ENCODE results near the gene TMEM229B.

The TMEM229B gene

DNA sequence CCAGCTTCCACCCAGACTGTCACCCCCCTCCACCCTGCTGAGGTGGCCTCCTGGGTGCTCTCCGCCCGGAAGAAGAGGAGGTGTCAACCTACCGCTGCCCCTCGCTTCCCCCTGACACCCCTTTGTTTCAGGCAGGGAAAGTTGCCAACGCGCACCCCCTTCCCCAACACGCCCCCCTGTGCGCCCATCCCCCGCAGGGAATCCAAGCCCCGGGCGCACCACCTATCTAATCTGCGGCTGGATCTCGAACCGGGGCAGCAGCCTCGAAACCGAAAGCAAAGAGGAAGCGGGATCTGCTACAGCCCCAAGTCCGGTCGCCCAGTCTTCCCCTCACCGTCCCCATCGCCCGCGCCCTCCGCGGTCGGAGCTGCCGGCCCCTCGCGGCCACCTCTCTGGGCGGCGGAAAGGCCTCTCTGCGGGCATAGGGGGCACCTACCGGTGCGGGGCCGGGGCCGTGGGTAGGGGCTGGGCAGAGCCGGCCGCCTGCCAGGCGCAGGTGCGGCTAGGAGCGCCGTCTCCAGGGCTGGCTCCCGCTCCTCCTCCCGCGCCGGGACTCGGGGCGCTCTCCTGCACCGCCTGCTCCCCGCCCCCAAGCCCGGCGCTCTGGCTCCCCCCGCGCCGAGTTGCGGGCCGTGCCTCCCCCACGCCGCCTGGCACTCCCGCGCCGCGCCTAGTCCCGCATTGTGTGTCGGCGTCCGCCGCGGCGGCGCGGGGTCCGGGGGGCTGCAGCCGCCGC, 26.3 kb upstream of the TMEM229B start:
- peak; percentile 66 for DNase-seq

DNA sequence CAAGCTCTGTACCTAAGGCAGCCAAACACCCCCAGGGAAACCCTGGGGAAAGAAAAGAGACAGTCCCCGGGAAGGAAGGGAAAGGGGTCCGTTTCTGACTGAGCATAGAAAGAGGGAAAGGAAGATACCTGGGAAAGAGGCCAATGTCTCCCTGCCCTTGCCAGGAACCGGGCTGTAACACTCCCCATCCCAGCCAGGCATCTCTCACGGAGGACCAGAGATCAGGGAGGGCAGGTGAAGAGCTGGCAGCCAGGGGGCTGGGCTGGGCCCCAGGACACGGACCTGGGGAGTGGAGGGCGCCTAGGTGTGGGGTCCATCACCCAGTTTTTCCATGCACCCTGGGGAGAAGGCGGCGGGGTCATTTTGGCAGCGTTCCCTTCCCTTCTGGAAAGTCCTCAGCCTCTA, 25.7 kb upstream of the TMEM229B start:
- DNase-seq, result no peak

DNA sequence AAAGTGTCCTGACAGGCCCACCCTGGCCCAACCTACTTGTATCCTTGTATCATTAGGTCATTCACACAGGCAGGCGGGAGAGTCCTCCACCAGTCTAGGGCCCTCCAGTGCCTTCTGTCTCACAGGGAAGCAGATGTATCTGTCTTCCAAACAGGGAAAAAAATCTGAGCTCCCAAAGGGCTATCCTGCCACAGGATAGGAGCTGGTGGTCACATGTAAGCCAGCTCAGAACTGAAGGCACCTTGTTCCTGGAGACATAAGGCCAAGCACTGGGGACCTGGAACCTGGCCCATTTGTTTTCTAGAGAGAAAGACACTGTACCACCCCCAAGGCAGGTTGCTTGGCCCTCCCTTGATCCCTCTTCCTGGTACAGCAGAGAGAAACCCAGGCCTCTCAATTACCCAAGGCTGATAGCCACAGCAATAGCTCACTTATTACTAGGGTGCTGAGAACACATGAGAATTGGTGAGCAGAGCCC, 25.1 kb upstream of the TMEM229B start:
- DNase-seq, result no peak

DNA sequence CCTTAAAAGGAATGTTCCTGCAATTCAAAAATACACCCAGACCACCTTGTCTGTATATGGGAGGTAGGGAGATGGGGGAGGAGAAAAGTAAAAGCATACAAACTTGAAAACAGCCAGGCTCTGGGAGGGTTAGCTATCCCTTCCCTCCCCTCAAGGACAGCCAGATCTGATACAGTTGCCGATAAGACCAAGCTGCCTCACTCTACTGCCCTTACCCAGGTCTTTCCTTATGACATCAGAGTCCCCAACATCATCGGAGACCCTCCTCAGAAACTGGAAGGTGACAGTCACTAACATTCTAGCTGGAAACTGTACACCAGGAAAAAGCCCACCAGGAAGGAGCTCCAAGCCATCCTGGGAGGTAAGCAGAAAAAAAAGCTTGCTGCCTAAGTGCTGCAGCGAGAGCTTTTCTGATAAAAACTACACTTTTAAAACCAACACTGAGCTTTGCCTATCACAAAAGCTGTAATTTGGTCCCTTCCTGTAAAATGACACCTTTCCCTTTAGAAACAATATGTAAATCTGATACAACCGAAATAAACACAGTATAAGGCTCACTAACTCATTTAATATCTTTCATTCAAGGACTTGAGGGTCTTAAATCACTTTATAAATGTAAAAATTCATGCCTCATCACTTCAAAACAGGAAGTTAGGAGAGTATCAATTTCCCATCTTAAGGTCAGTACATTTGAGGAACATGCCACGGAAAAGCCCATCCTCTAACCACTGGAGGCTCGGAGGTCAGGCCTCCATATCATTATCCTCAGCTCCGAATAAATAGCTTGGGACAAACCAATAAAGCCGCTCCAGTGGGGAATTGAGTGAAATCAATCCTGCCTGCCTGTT, 24.2 kb upstream of the TMEM229B start:
- DNase-seq, result no peak

DNA sequence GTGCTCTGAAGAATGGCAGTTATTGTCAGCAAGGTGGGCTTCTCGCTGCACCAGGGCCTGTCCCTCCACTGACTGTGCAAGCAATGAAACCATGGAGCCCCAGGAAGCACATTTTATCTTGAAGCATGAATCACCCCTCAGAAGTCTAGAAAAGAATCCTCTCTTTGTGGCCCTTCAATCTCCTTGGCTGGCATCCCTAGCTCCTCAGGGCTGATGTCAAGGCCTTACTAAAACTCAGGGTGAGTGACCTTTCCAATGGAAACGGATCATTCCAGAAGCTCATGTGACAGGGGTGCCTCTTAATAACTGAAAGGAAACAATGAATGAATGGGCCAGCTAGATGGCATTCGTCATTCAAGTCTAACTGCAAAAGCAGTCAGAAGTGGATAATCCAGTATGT, 22.3 kb upstream of the TMEM229B start:
- DNase-seq, result peak; percentile 49

DNA sequence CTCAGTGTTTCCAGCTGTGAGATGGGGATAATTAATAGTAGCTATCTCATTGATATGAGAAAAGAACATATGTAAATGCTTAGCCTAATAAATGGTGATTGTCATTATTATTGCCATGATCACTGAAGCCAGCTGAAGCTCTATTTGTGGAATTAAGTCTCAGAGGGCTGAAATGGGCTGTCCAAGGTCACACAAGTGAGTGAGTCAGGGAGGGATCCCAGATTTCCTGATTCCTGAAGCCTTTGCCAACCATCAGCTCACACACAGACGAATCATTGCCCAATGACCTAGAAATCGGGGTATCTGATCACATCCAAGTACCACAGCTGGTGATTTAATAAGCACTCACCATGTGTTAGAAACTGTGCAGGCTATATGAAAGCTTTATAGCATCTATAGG, 21.6 kb upstream of the TMEM229B start:
- peak; percentile 61 for DNase-seq

DNA sequence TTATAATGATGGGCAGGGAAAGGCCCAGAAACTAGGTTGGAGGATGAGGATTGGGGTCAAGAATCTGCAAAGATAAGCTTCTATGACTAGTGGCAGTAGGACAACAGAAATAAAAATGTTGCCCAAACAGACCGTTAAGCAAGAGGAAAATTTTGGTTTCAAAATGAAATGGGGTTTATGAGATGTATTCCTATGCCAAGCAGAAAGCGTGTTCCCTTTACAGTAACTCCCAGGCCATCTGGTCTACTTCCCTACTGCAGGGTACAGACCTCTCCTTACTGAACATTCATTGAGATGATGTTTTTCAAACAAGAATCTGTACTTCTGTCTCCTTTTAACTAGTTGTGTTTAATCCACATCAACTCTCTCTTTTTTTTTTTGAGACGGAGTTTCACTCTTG, 20.4 kb upstream of the TMEM229B start:
- no peak for DNase-seq

DNA sequence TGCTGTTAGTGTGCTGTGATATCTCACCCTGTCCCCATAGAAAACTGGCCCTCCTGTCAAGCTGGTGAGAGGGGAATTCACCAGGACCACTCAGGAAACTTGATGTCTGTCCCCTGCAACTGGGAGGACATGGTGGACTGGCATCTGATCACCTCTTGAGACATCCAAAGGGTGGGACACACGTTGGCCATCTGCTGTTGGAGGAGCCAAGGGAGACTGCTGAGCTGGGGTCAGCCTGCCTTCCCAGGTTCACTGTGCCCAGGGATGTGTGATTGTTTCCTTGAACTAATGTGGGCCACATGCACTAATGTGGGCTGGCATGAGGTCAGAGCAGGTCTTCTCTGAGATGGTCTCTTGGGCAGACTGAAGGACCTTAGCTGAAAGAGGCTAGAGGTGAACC, 16.7 kb upstream of the TMEM229B start:
- no peak for DNase-seq

DNA sequence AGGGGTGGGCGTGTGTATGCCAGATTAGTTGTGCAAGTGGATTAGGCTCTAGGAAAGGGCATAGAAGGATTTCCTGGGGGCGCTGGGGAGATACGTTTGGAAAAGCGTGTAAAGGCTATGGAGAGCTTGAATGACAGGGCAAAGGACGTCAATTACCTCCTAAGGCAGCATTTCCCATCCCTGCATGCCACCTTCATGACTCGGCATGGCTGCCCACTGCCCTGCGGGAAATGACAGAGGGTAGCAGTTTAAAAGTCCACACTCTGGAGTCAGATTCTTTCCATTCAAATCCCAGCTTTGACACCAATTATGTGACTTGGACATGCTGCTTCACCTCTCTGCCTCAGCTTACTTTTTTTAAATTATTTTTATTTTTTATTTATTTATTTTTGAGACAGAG, 14.8 kb upstream of the TMEM229B start:
- DNase-seq, result no peak

DNA sequence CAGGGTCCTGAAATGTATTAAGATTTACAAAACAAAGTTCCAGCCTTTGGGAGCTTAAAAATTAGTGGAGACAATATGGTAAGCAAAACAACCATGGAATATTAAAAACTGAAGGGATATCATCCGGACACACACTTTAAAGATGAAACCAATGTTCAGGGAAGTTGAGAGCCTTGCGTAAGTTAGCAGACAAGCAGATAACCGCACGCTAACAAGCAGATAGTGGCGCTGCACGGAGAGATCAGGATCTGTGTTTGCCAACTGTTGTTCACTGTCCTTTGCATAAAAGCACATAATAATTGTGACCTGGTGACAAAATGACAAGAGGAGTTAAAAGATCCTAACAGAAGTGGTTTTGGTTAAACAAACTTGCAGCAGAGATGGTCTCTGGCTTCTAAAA, 14.3 kb upstream of the TMEM229B start:
- DNase-seq, result no peak

DNA sequence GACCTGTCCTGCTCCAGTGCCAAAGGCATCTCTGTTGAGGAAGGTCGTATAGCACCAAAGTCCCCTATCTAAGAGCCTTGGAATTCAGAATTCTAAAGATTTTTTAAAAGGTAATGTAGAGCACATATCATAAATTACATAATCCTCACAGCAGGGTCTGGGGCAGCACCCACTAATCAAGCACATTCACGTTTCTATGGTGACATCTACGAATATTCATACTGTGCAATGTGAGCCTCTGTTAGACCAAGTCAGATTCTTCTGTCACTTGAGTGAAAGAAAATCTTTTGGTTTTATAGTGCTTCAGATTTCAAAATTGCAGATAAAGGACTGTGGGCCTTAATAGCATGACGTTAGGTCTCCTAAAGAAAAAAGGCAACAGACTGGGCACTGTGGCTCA, 13.1 kb upstream of the TMEM229B start:
- no peak for DNase-seq

DNA sequence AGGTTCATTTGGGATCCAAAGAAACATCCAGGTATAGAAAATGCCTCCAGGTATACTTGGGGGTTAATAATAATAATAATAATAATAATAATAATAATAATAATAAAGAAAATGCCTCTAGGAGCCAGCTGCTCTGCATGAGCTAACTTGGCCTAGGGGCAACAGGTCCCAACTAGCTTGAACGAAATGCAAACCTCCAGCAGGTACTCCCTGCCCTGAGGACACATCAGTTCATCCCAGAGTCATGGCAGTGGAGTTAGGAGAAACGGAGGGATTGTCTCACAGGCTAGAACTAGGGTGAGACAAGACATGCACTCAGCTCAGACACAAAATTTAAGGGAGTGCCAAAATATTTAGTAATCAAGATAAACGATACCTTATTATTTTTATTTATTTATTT, 12.5 kb upstream of the TMEM229B start:
- DNase-seq, result no peak

DNA sequence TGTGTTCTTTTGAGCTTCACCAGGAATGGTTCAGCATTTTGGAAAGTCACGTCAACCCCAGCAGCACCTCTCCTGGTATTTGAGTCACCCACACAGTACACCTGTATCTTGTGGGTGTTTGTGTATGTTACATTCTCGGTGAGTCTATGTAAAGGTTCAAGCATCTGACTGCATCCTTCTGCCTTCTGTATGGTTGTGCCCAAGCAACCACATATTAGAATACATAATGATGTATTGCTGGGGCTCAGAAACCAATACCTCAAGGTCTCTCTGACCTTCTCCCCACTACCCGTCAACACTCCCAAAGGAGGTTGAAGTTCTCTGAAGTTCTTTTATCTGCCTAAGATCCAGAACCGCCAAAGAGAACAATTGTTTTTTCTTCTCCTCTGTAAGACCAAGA, 9.2 kb upstream of the TMEM229B start:
- DNase-seq, result no peak

DNA sequence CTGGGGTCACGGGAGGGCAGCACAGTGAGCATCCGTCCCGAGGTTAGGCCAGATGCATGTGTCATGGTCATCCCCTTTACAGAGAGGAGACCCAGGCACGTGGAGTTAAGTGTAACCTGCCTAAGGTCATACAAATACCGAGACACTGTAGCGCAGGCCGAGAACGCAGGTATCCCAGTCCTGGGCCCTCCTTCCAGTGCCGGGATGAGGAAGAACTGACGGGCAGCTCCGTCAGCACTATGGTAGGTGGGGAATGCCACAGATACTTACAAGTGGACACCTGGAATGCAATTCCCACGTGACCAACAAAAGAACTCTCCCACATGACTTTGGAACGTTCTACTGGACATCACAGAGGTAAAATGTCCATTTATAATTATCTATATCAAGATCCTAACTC, 8.7 kb upstream of the TMEM229B start:
- DNase-seq, result no peak

DNA sequence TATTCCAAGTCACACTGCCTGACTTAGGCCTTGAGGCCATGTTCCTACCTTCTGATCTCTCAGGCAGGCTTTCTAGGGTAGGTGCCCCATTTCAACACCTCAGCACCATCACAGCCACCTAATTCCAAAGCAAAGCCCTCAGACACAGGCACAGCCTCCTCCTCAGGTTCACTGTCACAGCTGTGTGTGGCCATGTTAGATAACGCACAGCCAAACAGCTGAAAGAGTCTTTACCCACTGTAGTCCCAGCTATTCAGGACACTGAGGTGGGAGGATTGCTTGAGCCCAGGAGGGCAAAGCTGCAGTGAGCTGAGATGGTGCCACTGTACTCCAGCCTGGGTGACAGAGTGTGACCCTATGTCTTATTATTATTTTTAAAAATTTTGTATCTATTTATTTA, 7.3 kb upstream of the TMEM229B start:
- DNase-seq, result no peak

DNA sequence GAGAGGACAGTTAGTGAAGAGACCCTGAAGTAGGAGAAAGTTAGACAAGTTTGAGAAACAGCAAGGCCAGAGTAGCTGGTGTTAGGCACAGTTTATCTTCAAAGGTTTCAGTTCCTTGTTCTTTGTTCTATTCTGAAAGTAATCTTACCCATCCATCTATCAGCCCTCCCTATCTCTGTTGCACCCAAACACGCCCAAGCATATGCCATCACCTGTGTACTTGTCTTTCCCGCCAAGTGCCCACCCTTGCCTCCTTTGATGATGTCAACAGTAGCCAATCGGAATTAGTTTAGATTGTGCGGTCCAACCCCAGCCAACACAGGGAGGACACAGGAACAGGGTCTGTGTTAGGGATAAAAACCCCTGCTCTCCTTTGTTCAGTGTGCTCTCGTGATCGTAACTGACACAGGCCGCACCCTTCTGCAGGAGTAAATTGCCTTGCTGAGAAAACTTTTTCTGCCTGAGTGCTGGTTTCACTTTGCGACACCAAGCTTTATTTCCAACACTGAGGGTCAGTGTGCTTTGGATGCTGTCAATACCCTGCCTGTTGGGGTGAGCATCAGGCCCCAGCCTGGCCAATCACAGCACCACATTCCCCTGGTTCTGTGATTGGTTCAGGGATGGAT, 4.7 kb upstream of the TMEM229B start:
- no peak for DNase-seq

DNA sequence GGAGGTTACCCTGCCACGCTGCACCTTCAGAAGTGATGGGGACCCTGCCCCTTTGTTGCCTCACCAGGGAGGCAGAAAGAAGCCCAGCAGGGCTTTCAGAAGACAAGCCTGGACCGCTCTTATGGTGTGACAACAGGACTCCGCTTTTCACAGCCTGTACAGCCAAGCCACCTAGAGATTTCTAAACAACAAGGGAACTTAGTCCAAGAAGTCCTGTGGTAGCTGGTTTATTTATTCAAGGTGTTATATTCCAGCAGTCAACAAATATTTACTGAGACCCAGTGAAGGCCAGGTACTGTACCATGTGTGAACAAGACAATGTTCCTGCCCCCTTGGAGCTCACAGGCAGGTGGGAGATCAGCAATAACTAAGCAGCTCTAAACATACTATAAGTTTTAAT, 4.0 kb upstream of the TMEM229B start:
- DNase-seq, result no peak

DNA sequence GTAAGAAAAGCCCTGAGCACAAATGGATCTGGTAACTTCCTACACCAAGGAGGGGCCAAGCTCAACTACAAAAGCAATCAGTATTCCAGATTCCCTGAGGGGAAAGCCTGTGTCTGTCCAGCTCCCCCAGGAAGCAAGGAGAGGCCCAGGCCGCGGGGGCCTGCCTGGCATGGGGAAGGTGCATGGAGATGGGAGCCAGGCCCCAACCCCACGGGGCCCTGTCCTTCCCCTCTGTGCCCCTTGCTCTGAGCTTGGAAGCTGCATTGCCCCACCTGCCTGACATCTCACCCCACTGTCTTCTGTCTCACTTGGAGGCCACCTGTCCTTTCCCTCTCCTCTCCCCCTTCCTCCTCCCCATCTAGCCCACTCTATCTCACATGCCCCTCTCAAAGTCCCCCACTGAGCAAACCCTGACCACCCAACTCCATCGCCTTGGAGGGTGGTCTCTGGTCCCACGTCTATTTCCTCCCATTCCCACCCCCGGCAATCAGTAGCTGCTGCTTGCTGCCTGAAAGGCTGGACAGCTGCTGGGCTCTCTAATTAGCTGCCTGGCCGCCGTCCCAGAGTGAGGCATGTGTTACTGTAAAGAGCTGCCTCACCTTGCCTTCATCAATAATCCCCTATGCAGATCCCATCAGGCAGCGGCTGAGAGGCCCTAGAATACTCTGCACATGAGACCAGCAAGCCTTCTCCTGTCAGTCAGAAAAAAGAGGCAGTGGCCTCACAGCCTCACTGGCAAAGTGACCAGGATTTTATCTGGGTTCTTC, 3.4 kb upstream of the TMEM229B start:
- DNase-seq, result no peak

DNA sequence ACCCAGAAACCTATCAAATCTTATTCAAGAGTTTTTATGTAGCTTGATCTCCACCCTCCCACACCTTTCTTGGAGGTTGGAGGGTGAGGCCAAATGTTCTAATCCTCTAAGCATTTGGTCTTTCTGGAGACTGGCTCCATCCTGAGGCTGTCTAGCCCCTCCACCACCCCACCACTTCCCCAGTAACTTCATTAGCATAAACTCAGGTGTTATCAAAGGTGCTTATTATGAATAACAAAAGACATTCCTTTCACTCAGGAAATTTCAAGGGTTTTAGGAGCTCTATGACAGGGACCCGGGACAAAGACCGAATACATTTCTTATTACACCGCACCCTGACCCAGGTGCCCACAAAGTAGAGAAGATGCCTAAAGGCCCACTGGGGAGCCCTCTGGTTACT, 2.8 kb upstream of the TMEM229B start:
- DNase-seq, result no peak

DNA sequence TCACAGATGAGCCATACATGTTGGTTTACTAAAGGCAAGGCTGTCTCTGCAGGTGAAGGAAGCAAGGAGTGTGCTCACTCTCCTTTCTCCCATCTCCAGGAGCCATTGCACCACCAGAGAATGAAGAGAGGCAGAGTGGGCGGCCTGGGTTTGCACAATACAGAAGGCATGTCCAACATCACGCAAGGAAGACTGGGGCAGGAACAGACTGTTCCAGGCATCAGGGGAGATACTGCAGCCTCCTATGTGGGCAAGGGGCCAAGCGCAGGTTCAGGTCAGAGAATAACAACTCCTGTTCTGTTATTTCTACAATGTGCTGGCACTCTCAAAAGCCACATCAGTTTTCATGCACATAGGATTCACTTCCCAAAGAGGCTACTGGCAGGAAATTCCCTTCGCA, 1.7 kb upstream of the TMEM229B start:
- no peak for DNase-seq

DNA sequence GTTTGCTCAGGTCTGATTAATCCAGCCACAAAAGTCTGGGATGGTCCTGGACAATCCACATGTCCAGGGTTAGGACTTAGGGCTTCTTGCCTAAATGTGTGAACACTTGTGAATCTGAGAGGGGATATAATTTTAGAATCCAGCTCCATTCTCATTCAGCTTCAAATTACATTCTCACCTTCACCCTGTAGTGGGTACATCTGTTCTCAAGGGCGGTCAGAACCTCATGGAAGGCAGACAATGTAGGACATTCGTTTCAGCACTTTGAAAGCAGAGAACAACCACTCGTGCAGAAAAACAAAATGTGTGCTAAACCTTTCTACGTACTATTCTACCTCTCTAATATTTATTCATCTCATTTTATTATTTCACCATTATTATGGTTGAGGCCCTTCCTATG, 1.2 kb downstream of the TMEM229B start:
- no peak for DNase-seq

DNA sequence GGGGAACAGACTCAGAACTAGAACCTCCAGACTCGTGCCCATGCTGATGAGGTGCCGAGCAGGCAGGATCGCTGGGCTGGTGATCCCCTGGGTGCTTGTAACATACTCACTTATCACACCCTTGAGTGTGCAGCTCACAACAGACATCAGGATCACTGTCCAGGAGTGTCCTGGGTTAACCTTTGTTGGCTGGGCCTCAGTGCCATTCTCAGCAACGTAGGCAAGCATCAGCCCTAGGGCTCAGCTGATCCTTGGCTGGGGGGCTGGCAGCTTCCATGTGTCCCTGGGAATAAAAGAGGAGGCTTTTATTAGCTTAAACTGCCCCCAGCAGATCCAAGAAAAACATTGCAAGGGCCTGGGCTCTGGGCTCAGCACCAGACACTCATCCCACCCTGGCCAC, 1.6 kb downstream of the TMEM229B start:
- DNase-seq, result no peak

DNA sequence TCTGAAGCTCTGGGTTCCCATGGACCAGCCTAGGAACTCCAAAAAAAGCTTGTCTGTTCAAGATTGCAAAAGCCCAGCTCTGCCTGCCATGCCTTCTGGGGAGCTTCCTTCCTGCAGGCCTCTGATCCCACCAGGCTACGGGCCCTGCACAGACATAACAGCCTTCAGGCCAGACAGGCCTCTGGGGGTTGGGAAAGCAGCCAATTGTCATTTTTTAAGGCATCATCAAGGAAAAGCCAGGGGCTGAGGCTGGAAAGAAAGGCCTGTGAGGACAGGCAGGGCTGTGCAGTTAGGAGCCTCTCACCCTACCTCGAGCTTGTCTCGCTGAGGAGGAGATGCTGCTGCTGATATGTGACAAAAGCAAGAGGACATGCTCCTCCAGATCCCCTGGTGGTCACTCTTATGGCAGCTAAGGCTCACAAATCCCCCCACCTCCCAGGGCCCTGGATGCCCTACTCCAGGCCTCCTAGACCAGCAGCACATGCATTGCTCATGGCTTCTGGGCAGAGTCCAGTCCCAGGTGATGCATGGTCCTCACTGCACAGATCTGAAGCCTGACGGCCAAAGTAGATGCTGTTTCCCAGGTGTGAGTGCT, 2.9 kb downstream of the TMEM229B start:
- peak; percentile 31 for DNase-seq
